Pericardium fibroblast (primary cell): Measurements from ENCODE around the gene BANF1. TPM values are rescaled to one million over a fixed set of nuclear protein-coding genes. Genes with fewer than 3 reads are reported as not detected.

ENCODE experiments used
- total RNA-seq: library from RNA; depleted of rRNA; stranded (reverse); fragments of >200 nt; gene quantifications from 2 replicates; pipeline ENCODE4 v1.2.3, GENCODE V29; 2015

Gene BANF1
- 59.3 and 101 TPM in 2 replicates for total RNA-seq

GRCh38 chr11:66001942-66002647 lies at the start of gene BANF1, which contains the start of gene EIF1AD:
Gene BANF1 (plus strand): TSS chr11:66002503. CDS start chr11:66003251, 748 bp downstream.
Gene EIF1AD (minus strand): TSS chr11:66002157. CDS start chr11:66000389, 1,768 bp downstream.

GRCh38 chr11:65961267-65962140 lies 40.8 kb upstream of the BANF1 start, which contains the start of gene SART1:
Gene SART1 (plus strand): TSS chr11:65961734. CDS start chr11:65961781, 47 bp downstream.

GRCh38 chr11:66011785-66012303 lies 9.5 kb downstream of the BANF1 start, which contains the start of gene CST6:
Gene CST6 (plus strand): TSS chr11:66012008. CDS start chr11:66012045, 37 bp downstream.

GRCh38 chr11:66026017-66026529 lies 23.8 kb downstream of the BANF1 start, which contains the start of gene CATSPER1:
Gene CATSPER1 (minus strand): TSS chr11:66026479. CDS start chr11:66026379, 100 bp downstream.

GRCh38 chr11:66048547-66049323 lies 46.4 kb downstream of the BANF1 start, which contains the start of gene GAL3ST3:
Gene GAL3ST3 (minus strand): TSS chr11:66049161. CDS start chr11:66045415, 3,746 bp downstream.

GRCh38 chr11:66051766-66052663 lies 49.7 kb downstream of the BANF1 start, which contains the start of gene SF3B2:
Gene SF3B2 (plus strand): TSS chr11:66052364. CDS start chr11:66052385, 21 bp downstream.

Other genes with a start within 250 kb of the BANF1 start
- gene AP5B1, start 221.5 kb upstream of the BANF1 start, total RNA-seq: 8.9 and 13.4 TPM in 2 replicates
- gene OVOL1, start 215.4 kb upstream of the BANF1 start, total RNA-seq: not detected in 2 replicates
- gene SNX32, start 168.5 kb upstream of the BANF1 start, total RNA-seq: 1.1 and 2.4 TPM in 2 replicates
- gene CFL1, start 144.3 kb upstream of the BANF1 start, total RNA-seq: 674 and 1,158 TPM in 2 replicates
- 25.0 and 48.3 TPM in 2 replicates for gene MUS81, start 142.1 kb upstream of the BANF1 start, total RNA-seq
- gene EFEMP2, start 129.7 kb upstream of the BANF1 start, total RNA-seq: 173 and 216 TPM in 2 replicates
- gene CTSW, start 122.7 kb upstream of the BANF1 start, total RNA-seq: not detected in 2 replicates
- gene FIBP, start 114.0 kb upstream of the BANF1 start, total RNA-seq: 160 and 177 TPM in 2 replicates
- gene CCDC85B, start 111.8 kb upstream of the BANF1 start, total RNA-seq: 116 and 144 TPM in 2 replicates
- 4.9 and 8.5 TPM in 2 replicates for gene FOSL1, start 102.1 kb upstream of the BANF1 start, total RNA-seq
- 16.1 and 18.1 TPM in 2 replicates for gene C11orf68, start 83.4 kb upstream of the BANF1 start, total RNA-seq
- gene DRAP1, start 83.1 kb upstream of the BANF1 start, total RNA-seq: 84.4 and 99.7 TPM in 2 replicates
- not detected in 2 replicates for gene TSGA10IP, start 57.0 kb upstream of the BANF1 start, total RNA-seq
- 21.1 and 42.0 TPM in 2 replicates for gene SART1, start 40.8 kb upstream of the BANF1 start, total RNA-seq
- 16.4 and 21.5 TPM in 2 replicates for gene EIF1AD, start 346 bp upstream of the BANF1 start, total RNA-seq
- 0.70 TPM in 1 of 2 replicates, not detected in the other for gene CST6, start 9.5 kb downstream of the BANF1 start, total RNA-seq
- gene CATSPER1, start 24.0 kb downstream of the BANF1 start, total RNA-seq: not detected in 2 replicates
- gene GAL3ST3, start 46.7 kb downstream of the BANF1 start, total RNA-seq: not detected in 2 replicates
- gene SF3B2, start 49.9 kb downstream of the BANF1 start, total RNA-seq: 121 and 132 TPM in 2 replicates
- gene PACS1, start 67.8 kb downstream of the BANF1 start, total RNA-seq: 35.2 and 42.0 TPM in 2 replicates